ENCODE measurements around the gene VAV3.

VAV3 gene

DNA sequence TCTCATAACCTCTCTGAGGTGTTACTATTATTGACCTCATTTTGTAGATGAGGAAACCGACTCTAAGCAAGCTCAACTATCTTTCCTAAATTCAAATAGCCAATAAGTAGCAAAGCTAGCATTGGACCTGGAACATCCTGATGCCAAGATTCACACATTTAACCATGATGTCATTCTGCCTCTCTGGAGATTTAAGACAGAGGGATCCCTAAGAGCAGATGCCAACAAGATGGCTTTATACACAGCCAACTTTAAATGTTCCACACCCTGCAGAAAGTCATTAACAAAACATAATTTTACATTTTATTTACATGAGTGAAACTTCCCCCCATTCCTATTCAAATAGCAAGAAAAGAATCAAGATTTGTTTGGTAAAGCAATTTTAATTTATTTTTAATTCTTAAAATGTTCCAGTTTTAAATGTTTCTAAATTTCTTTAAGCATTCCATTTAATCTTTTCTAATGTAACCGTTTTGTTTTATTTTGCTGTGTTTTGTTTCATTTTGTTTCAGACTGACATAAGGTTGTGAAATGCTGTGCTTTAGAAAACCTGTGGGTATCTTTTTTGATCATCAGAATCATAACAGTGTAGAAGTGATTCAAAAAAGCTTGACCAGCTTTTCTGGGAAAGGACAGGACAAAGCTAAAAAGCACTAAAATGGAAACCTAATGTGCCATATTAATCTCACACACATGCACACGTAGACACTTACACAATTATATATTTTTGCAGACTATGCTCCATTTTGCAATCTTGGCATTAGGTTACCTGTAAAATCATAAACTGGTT is 7.6 kb upstream of the VAV3 start:
- DNase-seq (ENCODE audit: low read depth in 2 of 2), result no peak

DNA sequence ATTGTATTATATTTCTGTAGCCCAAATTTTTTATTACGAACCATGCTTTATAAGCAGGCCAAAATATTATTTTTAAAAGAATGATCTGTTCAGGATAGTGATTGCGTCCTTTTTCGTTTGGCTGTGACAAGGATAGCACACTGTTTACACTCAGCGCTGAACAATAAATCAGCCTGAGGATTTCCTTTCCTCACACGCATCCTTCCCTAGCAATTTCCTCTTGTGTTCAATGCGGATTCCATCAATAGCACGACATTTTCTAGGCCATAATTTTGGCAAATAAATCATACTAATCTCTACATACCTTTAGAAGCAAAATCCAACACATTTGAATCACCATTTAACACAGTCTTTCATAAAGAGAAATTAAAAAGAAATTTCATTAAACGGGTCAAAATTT is 1.6 kb upstream of the VAV3 start:
- DNase-seq (ENCODE audit: low read depth in 2 of 2), result no peak

DNA sequence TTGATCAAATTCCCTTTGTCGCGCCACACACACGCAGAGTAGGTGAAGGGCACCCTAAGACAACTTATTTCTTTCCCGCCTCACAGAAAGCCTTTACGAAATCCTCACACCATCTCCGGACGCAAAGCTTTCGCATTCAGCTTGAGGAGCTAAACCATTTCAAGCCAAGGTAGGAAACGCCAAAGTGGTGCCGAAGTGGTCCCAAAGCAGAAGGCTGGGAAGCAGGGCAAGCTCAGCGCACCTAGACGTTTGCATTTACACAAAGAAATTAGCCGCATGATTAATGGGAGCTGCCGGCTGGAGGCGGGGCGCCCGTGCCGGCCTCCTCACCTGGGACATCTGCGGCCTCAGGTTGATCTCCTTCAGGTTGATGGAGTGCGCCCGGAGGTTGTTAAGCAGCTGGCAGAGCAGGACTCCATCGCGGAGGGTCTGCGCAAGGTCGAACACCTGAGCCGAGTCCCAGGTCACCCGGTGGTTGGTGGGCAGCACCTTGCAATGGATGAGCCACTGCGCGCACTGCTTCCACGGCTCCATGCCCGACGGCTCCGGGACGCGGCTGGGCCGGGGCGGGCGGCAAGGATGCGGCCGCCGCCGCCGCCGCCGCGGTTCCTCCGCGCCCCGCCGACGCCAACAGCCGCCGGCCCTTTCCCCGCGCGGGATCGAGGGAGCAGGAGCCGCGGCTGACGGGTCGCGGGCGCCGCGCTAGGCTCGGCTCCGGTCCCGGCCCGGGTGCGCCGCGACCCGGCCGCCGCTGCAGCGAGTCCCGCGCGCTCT is 457 bp downstream of the VAV3 start:
- peak in 1 of 2 donors; percentile 6 for DNase-seq (ENCODE audit: low read depth in 2 of 2)

DNA sequence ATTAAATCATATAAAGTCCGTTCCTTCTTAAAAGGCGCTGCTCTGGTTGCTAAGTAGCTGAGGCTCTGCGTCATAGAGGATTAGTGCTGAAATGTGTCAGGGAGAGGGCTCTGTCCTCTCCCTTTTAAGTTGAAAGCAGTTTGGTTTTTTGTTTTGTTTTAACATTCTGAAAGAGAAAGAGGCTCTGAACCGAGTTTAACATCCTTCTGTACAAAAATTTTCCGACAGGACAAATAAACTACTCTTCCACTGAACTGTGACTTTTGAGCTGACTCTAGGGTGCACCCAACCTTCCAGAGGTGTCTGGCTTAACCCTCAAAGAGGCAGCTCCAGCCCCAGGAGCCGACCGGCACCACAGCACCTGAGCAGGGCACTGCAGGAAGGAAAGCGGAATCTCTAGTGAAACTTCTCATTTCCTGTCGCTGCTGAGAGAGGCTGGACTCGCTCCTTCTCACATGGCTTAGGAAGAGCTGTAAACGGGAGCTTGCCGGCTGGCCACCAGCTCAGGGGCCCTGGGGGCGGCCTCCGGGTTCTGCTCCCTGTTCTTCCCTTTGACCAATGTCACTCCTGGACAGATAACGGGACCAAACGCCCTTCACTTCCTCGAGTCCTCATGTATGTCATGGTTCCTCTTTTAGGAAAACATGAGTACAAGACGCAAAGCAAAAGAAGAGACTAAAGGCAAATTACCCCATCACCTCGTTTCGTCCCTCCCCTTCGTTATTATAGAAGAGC is 1.2 kb downstream of the VAV3 start:
- DNase-seq (ENCODE audit: low read depth in 2 of 2), result peak in 1 of 2 donors; percentile 35

DNA sequence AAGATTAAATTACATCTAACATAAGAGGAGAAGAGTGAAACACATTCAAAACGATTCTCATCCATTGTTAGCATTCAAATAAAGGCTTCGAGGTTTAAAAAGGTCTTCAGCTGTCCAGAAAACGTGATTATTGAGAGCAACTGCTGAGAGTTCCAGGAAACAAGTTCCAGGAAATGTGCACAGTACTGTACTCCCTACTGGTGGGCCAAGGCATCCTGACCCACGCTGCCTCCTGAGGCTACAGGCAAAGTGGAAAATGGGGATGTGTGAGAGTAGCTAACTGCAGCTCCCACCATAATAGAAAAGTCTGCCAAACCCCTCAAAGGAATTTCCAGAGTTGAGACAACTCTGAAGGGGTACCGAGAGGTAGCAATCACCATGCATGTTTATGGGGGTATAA is 2.0 kb downstream of the VAV3 start:
- no peak for DNase-seq (ENCODE audit: low read depth in 2 of 2)

DNA sequence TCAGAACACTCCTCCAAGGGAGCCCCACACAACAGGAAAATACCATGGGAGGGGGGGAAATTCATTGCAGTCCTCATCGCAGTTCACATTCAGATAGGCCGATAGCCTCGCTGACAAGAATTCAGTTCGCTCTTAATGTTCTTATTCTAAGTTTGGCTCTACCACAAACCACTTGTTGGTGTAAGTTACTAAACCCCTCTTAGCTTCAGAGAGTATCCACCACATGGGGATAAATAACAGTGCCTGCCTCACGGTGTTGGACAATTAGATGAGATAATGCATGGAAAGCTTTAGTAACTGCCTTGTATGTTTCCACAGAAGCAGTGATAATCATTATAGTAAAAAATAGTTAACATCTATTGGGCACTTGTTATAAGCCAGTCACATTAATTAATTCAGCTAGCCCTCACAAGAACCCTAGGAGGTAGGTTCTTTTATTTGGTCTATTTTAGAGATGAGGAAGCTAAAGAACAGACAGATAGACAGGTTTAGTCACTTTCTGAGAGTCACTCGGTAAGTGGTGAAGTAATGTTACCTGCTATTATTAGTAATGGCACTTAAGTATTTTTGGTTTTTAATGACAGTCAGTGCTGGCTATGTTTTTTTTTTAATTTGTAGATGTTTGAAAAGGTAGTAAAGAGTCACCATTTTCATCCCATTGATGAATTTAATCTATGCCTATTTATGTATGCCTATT is 10.1 kb downstream of the VAV3 start:
- no peak for DNase-seq (ENCODE audit: low read depth in 2 of 2)

DNA sequence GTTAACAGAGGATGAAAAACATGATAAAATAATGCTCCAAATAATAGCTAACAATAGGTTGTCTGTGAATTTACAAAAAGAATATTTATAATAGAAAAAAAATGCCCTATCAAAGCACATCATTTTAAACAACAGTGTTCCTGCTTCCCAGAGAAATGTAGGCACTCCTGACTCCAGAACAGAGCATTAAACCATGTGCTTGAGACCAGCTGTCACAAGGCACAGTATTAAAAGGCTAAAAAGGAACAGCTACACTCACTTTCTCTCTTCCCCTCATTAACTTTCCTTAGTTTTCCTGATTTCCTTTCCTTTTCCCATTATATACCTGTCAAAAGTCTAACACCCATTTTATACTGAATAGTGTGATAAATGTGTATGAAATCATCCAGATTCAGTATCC is 10.9 kb downstream of the VAV3 start:
- DNase-seq (ENCODE audit: low read depth in 2 of 2), result no peak

DNA sequence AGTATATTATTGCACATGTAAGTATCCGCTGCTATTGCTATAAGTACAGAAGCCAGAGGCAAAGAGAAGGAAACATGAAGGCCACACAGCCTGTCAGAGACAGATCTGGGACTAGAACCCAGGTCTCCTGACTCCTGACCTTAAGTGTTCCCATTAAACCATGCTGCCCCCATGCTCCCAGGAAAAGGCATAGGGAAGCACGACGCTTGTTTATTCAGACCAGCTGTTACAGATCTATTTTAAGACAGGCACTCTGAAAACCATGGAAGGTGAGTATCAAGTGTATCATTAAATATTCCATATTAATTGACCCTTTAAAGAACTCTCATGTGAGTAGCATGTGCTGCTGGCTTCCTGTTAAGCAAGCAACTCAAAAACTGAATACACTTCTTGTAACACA is 11.4 kb downstream of the VAV3 start:
- DNase-seq (ENCODE audit: low read depth in 2 of 2), result no peak

DNA sequence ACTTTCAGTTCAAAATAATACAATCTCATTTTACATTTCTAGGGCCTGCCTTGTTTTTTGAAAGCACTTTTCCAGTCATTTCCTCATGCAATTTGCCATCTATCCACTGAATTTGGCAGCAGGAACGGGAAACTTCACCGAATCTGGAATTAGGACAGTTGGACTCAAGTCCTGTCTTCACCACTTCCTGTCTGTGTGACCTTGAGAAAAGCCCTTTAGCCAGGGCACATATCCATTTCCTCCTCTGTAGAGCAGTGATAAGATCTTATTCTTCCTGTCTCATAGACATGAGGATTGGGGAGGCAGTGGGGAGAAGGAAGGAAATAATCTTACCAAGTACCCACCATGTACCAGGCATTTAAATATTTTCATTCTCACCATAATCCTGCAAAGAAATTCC is 12.0 kb downstream of the VAV3 start:
- DNase-seq (ENCODE audit: low read depth in 2 of 2), result no peak

DNA sequence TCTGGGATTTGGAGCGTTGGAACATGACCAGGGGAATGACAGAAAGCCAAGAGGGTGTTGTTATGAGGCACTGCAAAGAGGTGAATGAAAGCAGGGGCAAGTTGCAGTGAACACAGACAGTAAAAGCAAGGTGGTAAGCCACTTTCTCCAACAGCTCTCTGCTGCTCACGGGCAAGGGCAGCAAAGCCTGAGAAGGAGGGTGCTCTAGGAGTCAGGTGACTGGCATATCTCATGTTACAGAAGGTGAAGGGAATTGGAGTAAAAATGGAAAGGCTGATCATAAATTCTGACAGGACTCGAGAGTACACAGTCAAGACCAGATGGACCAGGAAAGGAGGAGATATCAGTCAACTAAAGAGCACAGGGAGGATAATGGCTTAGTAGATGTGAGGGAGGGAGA is 14.5 kb downstream of the VAV3 start:
- DNase-seq (ENCODE audit: low read depth in 2 of 2), result no peak

DNA sequence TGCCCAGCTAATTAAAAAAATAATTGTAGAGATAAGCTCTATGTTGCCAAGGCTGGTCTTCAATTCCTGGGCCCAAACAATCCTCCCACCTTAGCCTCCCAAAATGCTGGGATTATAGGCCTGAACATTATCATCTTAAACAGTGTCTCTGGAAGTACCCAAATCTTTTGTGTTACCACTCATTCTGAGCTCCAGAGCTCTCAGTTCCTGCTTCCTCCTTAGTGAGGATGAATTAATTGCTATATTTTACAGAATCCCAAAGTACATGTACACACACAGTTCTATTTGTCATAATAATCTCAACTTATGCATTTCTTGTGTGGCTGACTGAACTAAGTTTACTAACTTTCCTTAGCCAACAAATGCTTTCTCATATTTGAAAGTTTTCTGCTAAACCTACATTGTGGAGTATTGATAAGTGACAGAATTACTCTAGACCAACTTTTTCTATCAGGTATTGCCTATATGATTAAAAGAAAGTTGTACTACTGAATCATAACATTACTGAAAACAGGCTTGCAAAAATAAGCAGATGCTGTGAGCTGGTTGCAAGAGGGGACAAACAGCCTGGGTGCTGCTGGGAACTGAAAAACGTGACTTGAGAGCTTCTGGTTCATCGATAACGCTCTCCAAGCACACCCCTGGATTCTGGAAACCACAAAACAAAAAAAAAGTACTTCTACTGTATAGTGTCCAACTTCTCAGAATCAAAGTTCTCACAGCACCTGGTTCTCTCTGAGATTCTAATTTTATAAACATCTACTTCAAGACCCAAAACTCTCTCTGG is 15.3 kb downstream of the VAV3 start:
- DNase-seq (ENCODE audit: low read depth in 2 of 2), result no peak

DNA sequence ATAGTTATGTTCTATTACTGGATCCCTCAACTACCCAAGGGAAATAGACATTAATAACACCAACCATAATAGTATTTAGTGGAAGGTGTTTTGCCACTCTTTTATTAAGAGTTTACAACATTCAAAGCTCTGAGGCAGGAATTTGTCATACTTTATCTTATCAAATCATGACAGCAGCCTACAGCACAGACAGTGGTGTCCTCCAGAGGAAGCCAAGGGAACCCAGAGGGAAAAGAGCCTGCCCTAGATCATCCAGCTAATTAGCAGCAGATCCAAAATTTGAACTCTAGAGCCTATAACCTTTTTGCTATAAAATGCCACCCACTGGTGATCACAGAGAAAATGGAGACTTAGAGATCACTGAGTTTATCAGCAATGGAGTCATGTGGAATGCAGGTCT is 18.2 kb downstream of the VAV3 start:
- no peak for DNase-seq (ENCODE audit: low read depth in 2 of 2)

DNA sequence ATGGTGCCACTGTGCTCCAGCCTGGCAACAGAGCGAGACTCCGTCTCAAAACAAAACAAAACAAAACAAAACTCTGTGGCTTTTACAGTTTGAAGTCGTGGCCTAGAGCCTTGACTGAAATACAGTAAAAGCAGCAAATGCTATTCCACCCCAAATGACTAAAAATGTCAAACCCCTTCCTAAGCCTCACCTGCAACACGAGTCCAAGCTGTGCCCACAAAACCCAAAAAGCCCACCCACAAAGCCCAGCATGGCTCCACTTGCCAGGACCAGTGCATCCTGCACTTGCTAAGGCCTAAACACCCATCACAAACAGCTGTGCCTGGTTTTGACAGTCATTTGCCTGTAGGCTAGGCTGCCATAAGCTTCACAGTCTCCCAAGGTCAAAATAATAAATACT is 21.3 kb downstream of the VAV3 start:
- DNase-seq (ENCODE audit: low read depth in 2 of 2), result no peak

DNA sequence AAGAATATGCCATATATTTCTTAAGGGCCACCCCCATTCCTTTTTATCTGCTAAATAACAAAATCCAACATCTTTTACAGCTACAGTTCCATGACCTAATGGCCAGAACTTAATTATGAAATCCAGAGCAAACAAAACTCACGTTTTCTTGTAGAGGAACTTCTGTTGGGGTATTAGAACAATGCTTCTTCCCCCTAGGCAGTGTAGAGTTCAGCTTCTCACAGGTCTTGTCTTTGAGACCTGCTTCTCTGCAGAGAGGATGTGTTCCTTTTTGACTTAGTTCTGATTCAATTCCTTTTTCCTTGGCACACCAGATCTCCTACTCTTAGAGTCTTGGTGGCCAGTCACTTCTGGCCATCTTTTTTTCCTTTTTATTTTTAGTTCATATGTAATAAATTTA is 22.2 kb downstream of the VAV3 start:
- DNase-seq (ENCODE audit: low read depth in 2 of 2), result no peak

DNA sequence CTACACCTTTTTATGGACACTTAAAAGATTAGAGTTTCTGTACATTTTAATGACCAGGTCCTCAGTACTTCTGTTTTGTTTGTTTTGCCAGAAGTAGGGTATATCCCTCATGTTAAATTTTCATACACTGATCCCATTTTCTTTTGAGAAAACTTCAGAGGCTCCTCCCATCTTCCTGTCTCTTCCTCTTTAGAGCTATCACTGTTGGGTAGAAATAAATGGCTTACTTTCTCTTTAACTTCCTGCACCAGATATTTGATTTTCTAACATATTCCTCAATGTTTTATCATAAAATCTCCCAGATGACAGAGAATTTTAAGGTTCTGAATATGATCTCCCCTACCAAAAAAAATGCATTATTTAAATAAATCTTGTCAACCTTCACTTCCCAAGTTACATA is 23.4 kb downstream of the VAV3 start:
- DNase-seq (ENCODE audit: low read depth in 2 of 2), result no peak

DNA sequence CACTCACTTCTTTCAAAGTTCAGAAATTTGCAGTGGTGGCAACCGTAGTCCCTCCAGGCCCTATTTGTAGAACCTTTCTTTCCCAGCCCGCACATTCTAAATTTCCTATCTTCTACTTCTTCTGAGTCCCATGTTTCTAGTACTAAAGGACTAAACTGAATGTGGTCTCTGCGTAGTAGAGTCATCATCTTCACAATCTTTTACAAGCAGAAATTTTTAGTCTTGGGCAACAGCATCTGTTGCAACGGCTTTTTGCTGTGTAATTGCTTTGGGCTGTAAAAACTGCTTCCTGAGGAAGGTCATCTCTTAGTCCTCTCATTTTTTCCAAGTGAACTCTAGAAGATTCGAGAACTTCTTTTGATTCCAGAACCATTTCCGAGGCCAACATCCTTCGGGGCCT is 23.9 kb downstream of the VAV3 start:
- DNase-seq (ENCODE audit: low read depth in 2 of 2), result no peak

DNA sequence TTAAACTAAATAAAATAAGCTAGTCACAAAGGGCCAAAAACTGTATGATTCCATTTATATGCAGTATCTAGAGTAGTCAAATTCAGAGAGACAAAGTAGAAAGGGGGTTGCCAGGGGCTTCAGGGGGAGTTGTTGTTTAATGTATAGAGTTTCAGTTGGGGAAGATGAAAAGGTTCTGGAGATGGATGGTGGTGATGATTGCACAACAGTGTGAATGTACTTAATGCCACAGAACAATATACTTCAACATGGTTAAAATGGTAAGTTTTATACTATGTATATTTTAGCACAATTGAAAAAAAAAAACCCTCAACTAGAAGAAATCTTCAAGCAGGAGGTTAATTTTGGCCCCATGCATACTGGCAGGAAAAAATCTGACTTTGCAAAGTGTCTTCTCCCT is 24.3 kb downstream of the VAV3 start:
- DNase-seq (ENCODE audit: low read depth in 2 of 2), result no peak

DNA sequence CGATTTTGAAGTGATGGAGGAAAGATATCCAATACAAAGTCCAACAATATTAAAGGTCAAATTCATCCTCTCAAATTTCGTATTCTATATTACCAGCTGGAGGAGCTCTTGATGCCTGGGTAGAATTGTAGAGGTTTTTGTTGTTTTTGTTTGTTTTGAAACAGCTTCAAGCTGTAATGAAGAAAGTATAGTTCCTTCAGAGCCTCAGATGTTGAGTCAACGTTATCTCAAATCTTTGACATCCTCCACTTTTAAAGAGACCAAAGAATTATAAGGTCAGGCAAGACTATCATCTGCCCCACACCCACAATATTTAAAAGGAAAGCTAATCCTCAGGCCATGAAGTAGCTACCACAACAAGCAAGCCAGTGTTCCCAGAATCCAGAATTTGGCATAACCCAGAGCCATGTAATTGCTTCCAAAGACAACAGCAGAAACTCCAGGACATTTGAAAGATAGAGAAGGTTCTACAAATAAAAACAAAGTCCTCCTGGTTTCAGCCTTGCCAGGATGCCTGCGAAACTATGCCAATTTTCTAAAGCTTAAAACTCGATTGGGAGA is 24.9 kb downstream of the VAV3 start:
- no peak for DNase-seq (ENCODE audit: low read depth in 2 of 2)

DNA sequence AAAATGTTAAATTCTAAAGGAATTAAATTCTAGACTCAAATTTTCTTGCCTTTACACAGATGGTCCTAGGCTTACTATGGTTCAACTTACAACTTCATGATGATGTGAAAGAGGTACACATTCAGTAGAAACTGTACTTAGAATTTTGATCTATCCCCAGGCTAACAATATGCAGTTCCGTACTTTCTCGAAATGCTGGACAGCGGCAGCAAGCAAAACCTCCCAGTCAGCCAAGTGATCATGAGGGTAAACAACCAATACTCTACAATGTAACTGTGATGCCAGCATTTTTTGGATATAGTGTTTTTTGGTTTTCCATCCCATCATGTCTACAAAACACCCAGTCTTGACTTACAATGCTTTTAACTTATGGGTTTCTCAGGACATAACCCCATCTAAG is 25.7 kb downstream of the VAV3 start:
- DNase-seq (ENCODE audit: low read depth in 2 of 2), result no peak

DNA sequence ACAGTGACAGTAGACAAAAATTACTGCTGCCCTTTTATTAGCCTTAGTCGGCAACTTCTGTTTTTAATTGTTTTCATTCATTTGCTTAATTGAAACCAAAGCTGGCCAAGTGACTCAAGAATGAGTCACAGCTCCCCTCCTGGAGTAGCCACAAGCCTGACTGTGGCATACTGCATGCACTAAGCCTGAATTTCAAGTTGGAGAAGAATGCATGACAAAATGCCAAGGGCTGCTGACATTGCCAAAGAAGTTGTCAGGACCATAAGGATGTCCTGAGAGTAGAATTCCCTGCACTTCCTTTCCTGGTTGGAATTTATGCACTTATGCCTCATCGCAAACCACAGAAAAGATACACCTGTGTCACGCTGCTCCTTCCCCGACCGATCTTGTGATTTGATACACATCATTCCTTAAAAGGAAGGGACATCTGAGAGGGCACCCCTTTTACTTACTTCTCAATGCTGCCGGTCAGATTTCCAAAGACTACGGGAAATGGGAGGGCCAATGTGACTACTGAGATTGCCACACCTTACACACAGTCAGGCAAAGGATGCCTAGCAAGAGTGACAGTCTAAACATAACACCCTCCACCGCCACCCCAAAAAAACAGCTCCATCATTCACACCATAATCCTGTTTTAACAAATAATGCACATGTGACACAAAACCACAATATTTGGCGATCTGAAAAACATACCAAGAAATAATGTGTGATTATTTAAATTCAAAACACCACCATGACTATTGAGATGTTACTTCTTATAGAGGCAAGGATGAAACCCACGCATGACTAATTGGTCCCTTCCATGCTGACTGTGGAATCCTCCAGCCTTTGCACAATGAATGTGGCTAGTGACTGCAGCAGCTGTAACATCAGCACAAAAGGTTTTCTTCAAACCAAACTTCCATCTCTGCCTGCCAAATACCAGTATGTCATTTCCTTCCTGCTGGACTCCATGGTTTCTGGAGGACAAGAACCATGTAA is 28.2 kb downstream of the VAV3 start:
- DNase-seq (ENCODE audit: low read depth in 2 of 2), result peak; percentile 27 to 49

Data from activated CD4-positive, alpha-beta T cell treated with anti-CD3 and anti-CD28 coated beads for 24 hours (primary cell).